Loucy (cell line): ENCODE data around the gene BRD1.

Experiments used
- H2AFZ ChIP-seq: fragments of 200-600 bp; sonication (generic); 2 replicates; pipeline ENCODE4 v1.6.0; 2016; ENCODE audit warnings: antibody characterized with exemption, mild to moderate bottlenecking, low read length, moderate library complexity
- H3F3A ChIP-seq: fragments of 200-600 bp; 2 replicates; pipeline ENCODE4 v1.6.0; 2016; ENCODE audit warnings: antibody characterized with exemption, low read depth, mild to moderate bottlenecking
- H3K27me3 ChIP-seq: fragments of 200-600 bp; sonication (generic); 2 replicates; pipeline ENCODE4 v1.6.1; 2014; ENCODE audit warnings: low read length, mild to moderate bottlenecking; ENCODE audit not compliant: insufficient read depth, poor library complexity, severe bottlenecking
- H3K36me3 ChIP-seq: fragments of 200-600 bp; sonication (generic); 2 replicates; pipeline ENCODE4 v1.6.1; 2016; ENCODE audit warnings: low read length; ENCODE audit not compliant: insufficient read depth
- H3K4me1 ChIP-seq: fragments of 200-600 bp; sonication (generic); 2 replicates; pipeline ENCODE4 v1.5.1; 2014; ENCODE audit warnings: low read length, mild to moderate bottlenecking; ENCODE audit not compliant: insufficient read depth, poor library complexity, severe bottlenecking
- H3K4me2 ChIP-seq: fragments of 200-600 bp; sonication (generic); 2 replicates; pipeline ENCODE4 v1.6.0; 2014; ENCODE audit warnings: antibody characterized with exemption, low read length, low read depth, mild to moderate bottlenecking; ENCODE audit not compliant: poor library complexity, severe bottlenecking
- H3K4me3 ChIP-seq: fragments of 200-600 bp; sonication (generic); 2 replicates; pipeline ENCODE4 v1.5.1; 2014; ENCODE audit warnings: low read length, mild to moderate bottlenecking, mixed read lengths; ENCODE audit not compliant: poor library complexity, severe bottlenecking
- H3K79me2 ChIP-seq: fragments of 200-600 bp; sonication (generic); 2 replicates; pipeline ENCODE4 v1.6.1; 2014; ENCODE audit warnings: low read length; ENCODE audit not compliant: insufficient read depth
- H3K9ac ChIP-seq: fragments of 200-600 bp; sonication (generic); 2 replicates; pipeline ENCODE4 v1.6.0; 2014; ENCODE audit warnings: mild to moderate bottlenecking, low read depth, low read length, moderate library complexity; ENCODE audit not compliant: poor library complexity, severe bottlenecking
- H3K9me2 ChIP-seq: fragments of 200-600 bp; sonication (generic); replicated peaks from 2 replicates; pipeline ENCODE4 v1.6.1; 2016; ENCODE audit warnings: low read depth, low read length, mixed read lengths
- H3K9me3 ChIP-seq: fragments of 200-600 bp; sonication (generic); 2 replicates; pipeline ENCODE4 v1.6.1; 2014; ENCODE audit warnings: mild to moderate bottlenecking, antibody characterized with exemption, low read length, low read depth; ENCODE audit not compliant: insufficient read depth
- H4K20me1 ChIP-seq: fragments of 200-600 bp; sonication (generic); 2 replicates; pipeline ENCODE4 v1.6.0; 2014; ENCODE audit warnings: antibody characterized with exemption, low read length, mild to moderate bottlenecking; ENCODE audit not compliant: insufficient read depth, poor library complexity, severe bottlenecking
- EZH2phosphoT487 ChIP-seq: fragments of 200-600 bp; IDR thresholded peaks from 2 replicates; pipeline ENCODE4 v1.6.1; 2018; ENCODE audit warnings: antibody characterized with exemption, mild to moderate bottlenecking, moderate library complexity, borderline replicate concordance
- TF ChIP-seq, protein P1 (sequence below): fragments of 200-600 bp; sonication (generic); conservative IDR thresholded peaks from 2 replicates; pipeline ENCODE4 v1.5.1; 2014; ENCODE audit warnings: mild to moderate bottlenecking, antibody characterized with exemption, low read length

BRD1 gene

DNA sequence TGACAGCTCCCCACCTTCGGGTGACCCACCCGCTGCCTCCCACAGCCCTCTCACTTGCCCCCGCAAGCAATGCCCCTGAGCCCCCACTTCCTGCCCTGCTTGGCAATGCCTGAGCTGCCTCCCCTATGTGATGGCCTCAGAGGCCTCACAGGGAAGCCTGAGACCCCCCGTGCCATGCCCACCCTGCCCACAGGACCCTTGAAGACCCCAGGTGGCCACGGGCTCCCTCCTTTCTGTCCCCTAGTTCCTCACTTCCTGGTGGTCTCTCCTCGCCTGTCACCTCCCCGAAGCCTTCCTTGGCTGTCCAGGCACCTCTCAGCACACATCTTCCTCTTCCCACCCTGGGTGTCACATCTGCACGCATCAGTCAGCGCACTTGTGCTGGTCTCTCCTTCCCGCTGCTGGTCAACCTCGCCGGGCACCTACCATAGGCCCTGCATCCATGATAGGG is 90.5 kb downstream of the BRD1 start:
- Histone ChIP-seq H3K9me2 (no peaks in the 10 kb centered on the region), H2AFZ (no peak overlapping the region), H3K79me2 (no peaks in the 10 kb centered on the region), H3K36me3 (no peaks in the 10 kb centered on the region), H3K9me3 (peaks cover 6% of the 10 kb centered on the region; the same call in 1 of the 2 replicates), H3K4me1 (peaks cover 7% of the 10 kb centered on the region), H3F3A (no peaks in the 10 kb centered on the region), H3K4me2 (no peak overlapping the region), H4K20me1 (no peaks in the 10 kb centered on the region), H3K27me3 (no peaks in the 10 kb centered on the region), H3K9ac (no peak overlapping the region), H3K4me3 (no peak overlapping the region)
- TF ChIP-seq, protein P1, sequence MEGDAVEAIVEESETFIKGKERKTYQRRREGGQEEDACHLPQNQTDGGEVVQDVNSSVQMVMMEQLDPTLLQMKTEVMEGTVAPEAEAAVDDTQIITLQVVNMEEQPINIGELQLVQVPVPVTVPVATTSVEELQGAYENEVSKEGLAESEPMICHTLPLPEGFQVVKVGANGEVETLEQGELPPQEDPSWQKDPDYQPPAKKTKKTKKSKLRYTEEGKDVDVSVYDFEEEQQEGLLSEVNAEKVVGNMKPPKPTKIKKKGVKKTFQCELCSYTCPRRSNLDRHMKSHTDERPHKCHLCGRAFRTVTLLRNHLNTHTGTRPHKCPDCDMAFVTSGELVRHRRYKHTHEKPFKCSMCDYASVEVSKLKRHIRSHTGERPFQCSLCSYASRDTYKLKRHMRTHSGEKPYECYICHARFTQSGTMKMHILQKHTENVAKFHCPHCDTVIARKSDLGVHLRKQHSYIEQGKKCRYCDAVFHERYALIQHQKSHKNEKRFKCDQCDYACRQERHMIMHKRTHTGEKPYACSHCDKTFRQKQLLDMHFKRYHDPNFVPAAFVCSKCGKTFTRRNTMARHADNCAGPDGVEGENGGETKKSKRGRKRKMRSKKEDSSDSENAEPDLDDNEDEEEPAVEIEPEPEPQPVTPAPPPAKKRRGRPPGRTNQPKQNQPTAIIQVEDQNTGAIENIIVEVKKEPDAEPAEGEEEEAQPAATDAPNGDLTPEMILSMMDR = no peak
- no peak for TF ChIP-seq EZH2phosphoT487

DNA sequence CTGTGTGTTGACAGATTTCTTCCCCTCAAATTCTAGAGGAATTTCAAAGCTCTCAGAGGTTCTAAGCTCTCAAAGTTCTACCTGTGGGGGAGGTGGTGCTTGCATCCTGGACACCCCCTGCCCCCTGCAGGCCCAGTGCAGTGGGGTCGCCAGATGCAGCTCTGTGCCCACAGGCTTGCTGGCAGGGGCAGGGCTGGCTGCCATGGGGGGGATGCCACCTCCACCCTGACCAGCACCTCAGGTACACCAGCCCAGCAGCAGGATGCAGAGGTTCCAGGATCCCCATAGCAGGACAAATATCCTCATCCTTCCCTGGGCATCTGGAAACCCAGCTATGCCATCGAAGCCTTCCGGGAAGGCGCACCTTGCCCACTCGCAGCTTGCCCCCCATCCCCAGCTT is 91.1 kb downstream of the BRD1 start:
- Histone ChIP-seq H3F3A (no peaks in the 10 kb centered on the region), H3K9ac (no peak overlapping the region), H2AFZ (no peak overlapping the region), H3K79me2 (no peaks in the 10 kb centered on the region), H3K4me1 (peaks cover 7% of the 10 kb centered on the region), H3K9me3 (peaks cover 6% of the 10 kb centered on the region; the same call in 1 of the 2 replicates), H3K36me3 (no peaks in the 10 kb centered on the region), H3K4me3 (no peak overlapping the region), H3K9me2 (no peaks in the 10 kb centered on the region), H3K4me2 (no peak overlapping the region), H3K27me3 (no peaks in the 10 kb centered on the region), H4K20me1 (no peaks in the 10 kb centered on the region)
- TF ChIP-seq EZH2phosphoT487 = no peak
- TF ChIP-seq, protein P1 = no peak

DNA sequence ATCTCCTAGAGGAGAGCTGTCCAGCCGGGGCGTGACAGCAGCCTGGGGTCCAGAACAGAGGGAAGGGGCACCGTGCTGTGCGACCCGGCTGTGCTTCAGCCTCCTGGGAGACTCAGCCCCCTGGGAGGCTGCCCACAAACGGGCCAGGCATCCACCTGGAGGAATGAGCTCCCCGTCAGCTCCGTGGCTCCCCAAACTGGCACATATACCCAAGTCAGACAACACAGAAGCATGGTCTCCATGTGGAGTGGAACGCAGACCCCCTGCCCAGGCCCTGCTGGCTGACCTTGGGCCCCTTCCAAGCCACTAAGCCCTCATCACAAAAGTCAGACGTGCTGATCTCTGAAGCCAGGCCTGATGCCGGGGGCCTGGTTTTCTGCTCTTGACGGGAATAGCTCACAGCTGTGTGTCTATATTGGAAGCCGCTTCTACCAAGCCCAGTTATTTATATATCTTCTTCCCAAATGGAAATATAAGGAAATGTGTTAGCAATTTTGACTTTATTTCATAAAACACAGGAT is 91.7 kb downstream of the BRD1 start:
- Histone ChIP-seq H3K4me3 (no peak overlapping the region), H3K9ac (no peak overlapping the region), H3K27me3 (no peaks in the 10 kb centered on the region), H4K20me1 (no peaks in the 10 kb centered on the region), H3K9me3 (peaks cover 6% of the 10 kb centered on the region; the same call in 1 of the 2 replicates), H3K36me3 (no peaks in the 10 kb centered on the region), H3F3A (no peaks in the 10 kb centered on the region), H3K4me2 (no peak overlapping the region), H3K9me2 (no peaks in the 10 kb centered on the region), H3K79me2 (no peaks in the 10 kb centered on the region), H2AFZ (no peak overlapping the region), H3K4me1 (peaks cover 7% of the 10 kb centered on the region)
- TF ChIP-seq, protein P1 = no peak
- no peak for TF ChIP-seq EZH2phosphoT487
